OCI-M1 (cell line): ENCODE results near the gene GORASP1.

ENCODE experiments used
- DNase-seq: peaks from one replicate; lab custom pipeline; 2025; lab: John Stamatoyannopoulos, UW

Gene GORASP1

DNA sequence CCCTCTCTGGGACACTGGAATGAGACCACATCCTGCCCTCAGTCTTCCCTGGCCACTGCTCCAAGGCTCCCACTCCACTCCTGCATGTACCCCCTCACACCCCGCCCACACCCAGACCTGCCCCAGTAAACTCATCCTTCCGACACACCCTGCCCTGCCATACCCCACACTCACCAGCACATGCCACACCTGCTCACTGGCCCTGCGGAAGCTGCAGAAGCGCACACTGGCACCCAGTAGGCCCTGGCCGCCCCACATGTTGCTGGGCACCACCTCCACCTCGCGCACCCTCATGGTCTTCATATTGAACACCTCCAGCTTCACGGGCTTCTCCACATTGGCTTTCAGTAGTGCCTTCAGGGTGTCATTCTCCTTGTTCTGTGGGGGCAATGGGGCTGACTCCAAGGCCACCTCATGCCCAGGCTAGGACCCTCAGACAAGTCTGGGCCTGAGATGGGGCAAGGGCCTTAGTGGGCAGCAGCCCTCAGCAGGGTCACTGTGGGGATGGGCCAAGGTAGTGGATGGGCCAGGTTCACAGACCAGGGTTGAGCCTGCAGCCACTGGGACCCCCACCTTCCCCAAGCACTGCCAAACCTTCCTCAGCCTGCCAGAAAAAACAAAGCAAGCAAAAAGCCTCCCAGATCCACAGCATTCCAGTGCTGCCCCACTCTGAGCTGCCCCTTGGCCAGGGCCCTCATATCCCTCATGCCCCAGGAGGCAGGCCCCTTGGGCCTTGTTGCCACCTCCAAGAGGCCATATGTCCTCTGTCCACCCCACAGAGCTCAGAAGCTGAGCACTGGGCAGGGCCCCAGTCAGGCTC, 4.7 kb downstream of the GORASP1 start:
- no peak for DNase-seq

- peak; percentile 62 for DNase-seq
Observed at GRCh38 chr3:39101022-39101689, 6.3 kb downstream of the GORASP1 start.

- no peak for DNase-seq
Observed at GRCh38 chr3:39100500-39100886, 6.9 kb downstream of the GORASP1 start.

DNA sequence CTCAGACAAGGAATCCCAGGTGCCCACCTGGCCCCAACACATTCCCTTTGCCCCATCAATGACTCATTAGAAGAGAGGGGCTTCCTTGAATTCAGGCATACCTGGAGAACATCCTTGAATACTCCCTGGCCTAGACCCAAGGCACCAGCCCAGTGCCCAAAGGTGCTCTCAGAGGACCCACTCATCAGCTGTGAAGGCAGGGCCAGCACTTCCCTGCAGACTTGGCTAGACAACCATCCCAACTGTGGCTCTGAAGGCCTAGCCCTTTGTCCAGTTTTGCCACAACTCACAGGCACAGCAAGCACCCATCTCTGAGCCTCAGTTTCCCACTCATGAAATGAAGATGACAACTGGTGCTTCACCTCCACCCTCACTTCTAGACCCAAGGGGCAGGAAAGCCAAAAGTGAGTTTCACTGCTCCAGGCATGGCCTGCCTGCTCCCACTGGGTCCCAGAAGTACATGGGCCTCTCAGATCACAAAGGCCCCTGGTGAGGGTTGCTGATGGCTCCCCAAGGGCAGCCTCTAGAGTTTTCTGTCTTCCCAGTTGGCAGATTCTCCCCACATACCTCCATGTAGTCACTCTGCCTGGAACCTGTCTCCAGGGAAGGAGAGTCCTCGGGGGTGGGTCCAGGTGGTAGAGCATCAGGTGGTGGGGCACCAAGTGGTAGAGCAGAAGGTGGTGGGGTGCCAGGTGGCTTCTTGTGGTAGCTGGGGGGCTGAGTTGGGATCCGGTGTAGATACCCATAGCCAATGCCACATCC, 7.5 kb downstream of the GORASP1 start:
- DNase-seq: no peak

GRCh38 chr3:39099242-39099641, 8.2 kb downstream of the GORASP1 start:
- DNase-seq: no peak

- DNase-seq: no peak
Observed at GRCh38 chr3:39098473-39099000, 8.9 kb downstream of the GORASP1 start.

GRCh38 chr3:39097716-39098472, 9.5 kb downstream of the GORASP1 start:
- DNase-seq: no peak

- no peak for DNase-seq
Observed at GRCh38 chr3:39096775-39097174, 10.7 kb downstream of the GORASP1 start.

- no peak for DNase-seq
Observed at GRCh38 chr3:39095778-39096177, 11.6 kb downstream of the GORASP1 start.

- peak; percentile 73 for DNase-seq
Observed at GRCh38 chr3:39094851-39095677, 12.4 kb downstream of the GORASP1 start.

- no peak for DNase-seq
Observed at GRCh38 chr3:39090922-39091321, 16.5 kb downstream of the GORASP1 start.

DNA sequence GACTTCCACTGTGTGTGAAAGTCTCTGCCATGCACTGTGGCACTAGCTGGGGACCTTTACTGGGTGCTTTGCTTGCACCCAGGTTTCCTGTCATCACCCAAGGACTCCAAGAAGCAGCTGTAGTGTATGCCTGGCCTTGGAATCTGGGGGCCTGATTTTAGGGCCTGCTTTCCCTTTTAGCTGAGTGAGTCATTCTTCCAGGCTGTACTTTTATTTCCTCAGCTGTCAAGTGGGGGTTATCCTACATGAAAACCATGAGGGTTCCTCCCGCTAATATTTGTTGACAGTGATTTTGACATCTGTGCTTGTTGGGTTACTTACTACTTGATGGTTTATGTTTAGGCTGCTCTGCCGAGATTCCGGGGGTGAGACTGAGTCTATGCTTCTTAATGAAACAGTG, 18.5 kb downstream of the GORASP1 start:
- no peak for DNase-seq

GRCh38 chr3:39088456-39088855, 19.0 kb downstream of the GORASP1 start:
- no peak for DNase-seq

- no peak for DNase-seq
Observed at GRCh38 chr3:39086144-39086543, 21.3 kb downstream of the GORASP1 start.

- DNase-seq: peak; percentile 16
Observed at GRCh38 chr3:39082666-39083313, 24.6 kb downstream of the GORASP1 start.

DNA sequence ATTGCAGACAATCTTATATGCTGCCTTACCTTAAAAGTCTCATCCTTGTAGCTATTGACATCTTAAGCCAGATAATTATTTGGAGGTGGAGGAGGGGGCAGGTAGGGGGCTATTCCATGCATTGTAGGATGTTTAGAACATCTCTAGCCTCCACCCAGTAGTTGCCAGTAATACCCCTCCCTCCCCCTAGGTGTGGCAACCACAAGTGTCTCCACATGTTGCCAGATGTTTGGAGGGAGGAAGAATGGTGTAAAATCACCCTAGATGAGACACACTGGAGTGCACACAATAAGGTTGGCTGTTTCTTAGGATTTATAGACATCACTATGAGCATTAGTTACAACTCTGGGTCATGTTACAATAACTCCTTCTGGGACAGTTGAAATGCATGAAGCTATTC, 27.4 kb downstream of the GORASP1 start:
- no peak for DNase-seq

GRCh38 chr3:39079530-39079929, 27.9 kb downstream of the GORASP1 start:
- DNase-seq: no peak

DNA sequence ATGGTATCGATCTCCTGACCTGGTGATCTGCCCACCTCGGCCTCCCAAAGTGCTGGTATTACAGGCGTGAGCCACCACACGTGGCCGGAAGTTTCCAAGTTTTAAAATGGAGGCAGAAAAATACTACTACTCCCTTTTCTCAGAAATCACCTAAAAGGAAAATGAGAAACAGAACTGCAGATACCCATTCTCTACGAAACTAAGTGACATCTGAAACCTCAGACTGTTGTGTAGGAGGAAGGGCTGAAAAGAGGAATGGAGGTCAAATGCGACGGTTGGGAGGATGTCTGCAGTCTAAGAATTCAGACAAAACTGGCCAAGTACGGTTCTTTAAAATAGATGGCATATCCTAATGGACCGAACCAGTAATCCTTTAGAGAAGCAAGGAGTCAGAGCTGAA, 31.5 kb downstream of the GORASP1 start:
- no peak for DNase-seq

GRCh38 chr3:39068556-39068955, 38.9 kb downstream of the GORASP1 start:
- no peak for DNase-seq

DNA sequence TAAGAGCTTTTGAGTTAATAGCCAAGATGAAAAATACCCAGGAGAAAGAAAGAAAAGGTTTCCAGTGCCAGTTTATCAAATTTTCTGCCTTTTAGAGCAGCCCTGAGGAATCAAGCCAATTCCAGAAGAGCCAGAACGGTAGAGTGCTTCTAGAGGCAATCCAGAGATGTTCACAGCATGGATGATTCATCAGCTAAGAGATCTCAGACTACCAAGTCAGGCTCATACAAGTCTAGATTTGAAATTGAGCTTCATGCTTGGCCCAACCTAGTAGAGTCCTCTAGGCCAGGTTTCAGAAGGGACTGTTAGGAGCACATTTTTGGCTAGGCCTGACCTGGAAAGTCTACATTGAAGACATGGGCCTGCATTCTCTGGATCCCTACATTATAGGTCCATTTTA, 40.1 kb downstream of the GORASP1 start:
- no peak for DNase-seq
